ENCODE data around the gene CLEC4A.

Gene CLEC4A

DNA sequence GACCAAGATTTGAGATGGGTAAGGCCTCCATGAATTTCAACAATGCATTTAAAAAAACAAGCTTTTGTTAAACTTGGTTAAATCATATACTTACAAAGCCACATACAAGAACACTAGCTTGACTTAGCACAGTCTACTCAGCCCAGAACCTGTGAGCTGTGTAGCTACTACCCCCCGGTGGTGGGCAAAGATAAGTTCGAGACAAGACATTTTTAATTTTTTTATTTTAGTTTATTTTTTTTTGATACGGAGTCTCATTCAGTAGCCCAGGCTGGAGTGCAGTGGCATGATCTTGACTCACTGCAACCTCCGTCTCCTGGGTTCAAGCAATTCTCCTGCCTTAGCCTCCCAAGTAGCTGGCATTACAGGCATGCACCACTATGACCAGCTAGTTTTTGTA lies 45.0 kb upstream of the CLEC4A start:
- Histone ChIP-seq H3K9me3 (replicated peaks in 1 of 2; ENCODE audit: control insufficient read depth in 2 of 2, insufficient read depth in 1 of 2, low read depth in 1 of 2, low read length in 2 of 2) (no peaks in the 10 kb centered on the region), H2BK12ac (ENCODE audit: low read length) (no peak overlapping the region), H3K14ac (ENCODE audit: low read length) (no peak overlapping the region), H3K4me3 (ENCODE audit: low read length in 2 of 2) (no peak overlapping the region), H3K18ac (ENCODE audit: low read length) (no peak overlapping the region), H3K36me3 (replicated peaks in 1 of 2; ENCODE audit: control insufficient read depth in 2 of 2, insufficient read depth in 2 of 2, low read length in 2 of 2) (no peaks in the 10 kb centered on the region), H3K27me3 (ENCODE audit: control insufficient read depth in 3 of 3, insufficient read depth in 3 of 3, low read depth in 1 of 3, low read length in 3 of 3) (no peaks in the 10 kb centered on the region), H3K27ac (replicated peaks; ENCODE audit: low read length) (no peak overlapping the region), H2AK5ac (ENCODE audit: low read depth, low read length) (no peak overlapping the region), H3K23ac (ENCODE audit: low read depth, low read length, poor library complexity) (no peak overlapping the region), H3K9ac (ENCODE audit: low read depth, low read length, poor library complexity) (no peak overlapping the region), H3K4me1 (ENCODE audit: control insufficient read depth in 2 of 2, insufficient read depth in 1 of 2, low read depth in 1 of 2, low read length in 2 of 2) (peaks cover 2 to 4% of the 10 kb centered on the region in 2 donors), H3K79me1 (ENCODE audit: low read depth, low read length) (no peaks in the 10 kb centered on the region), H3K4me2 (ENCODE audit: insufficient read depth, low read length, poor library complexity, severe bottlenecking) (no peak overlapping the region), H3K4ac (ENCODE audit: low read length) (no peak overlapping the region), H4K8ac (ENCODE audit: low read depth, low read length) (no peak overlapping the region), H2BK15ac (ENCODE audit: low read length) (no peak overlapping the region), H2BK5ac (ENCODE audit: low read length) (no peak overlapping the region), H2AFZ (ENCODE audit: low read length) (peak overlapping the region; percentile 79), H2BK120ac (ENCODE audit: low read depth, low read length) (no peak overlapping the region), H4K91ac (ENCODE audit: low read depth, low read length, poor library complexity) (no peak overlapping the region)
- DNase-seq (ENCODE audit: low spot score): peak; percentile 18
- no CpG with 5 or more reads among the region's 4 CpGs for WGBS, 2 donors (ENCODE audit: extremely low coverage in 2 of 2, insufficient read length in 2 of 2, insufficient replicate concordance in 1 of 2)

DNA sequence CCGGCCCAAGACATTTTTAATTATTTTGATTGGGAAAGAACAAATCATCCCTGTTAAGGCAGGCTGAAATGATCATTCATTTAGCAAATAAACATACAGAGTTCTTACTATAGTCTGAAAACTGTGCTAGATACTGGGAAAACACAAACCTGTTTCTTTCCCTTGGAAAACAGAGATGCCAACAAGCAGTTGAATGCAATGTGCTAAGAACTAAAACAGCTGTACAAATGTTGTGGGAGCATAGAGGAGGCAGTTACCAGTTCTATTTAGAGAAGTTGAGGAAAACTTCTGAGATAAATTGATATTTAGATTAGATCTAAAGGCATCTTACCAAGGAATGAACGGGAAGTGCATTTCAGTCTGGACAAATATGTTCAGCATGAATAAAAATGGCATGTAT lies 44.5 kb upstream of the CLEC4A start:
- Histone ChIP-seq H3K27me3 (ENCODE audit: control insufficient read depth in 3 of 3, insufficient read depth in 3 of 3, low read depth in 1 of 3, low read length in 3 of 3) (no peaks in the 10 kb centered on the region), H2BK120ac (ENCODE audit: low read depth, low read length) (no peak overlapping the region), H3K9me3 (replicated peaks in 1 of 2; ENCODE audit: control insufficient read depth in 2 of 2, insufficient read depth in 1 of 2, low read depth in 1 of 2, low read length in 2 of 2) (no peaks in the 10 kb centered on the region), H3K27ac (replicated peaks; ENCODE audit: low read length) (no peak overlapping the region), H2BK5ac (ENCODE audit: low read length) (no peak overlapping the region), H3K4ac (ENCODE audit: low read length) (no peak overlapping the region), H3K9ac (ENCODE audit: low read depth, low read length, poor library complexity) (no peak overlapping the region), H3K18ac (ENCODE audit: low read length) (no peak overlapping the region), H3K79me1 (ENCODE audit: low read depth, low read length) (no peaks in the 10 kb centered on the region), H2AFZ (ENCODE audit: low read length) (no peak overlapping the region), H3K4me1 (ENCODE audit: control insufficient read depth in 2 of 2, insufficient read depth in 1 of 2, low read depth in 1 of 2, low read length in 2 of 2) (peaks cover 2 to 4% of the 10 kb centered on the region in 2 donors), H4K91ac (ENCODE audit: low read depth, low read length, poor library complexity) (no peak overlapping the region), H3K14ac (ENCODE audit: low read length) (no peak overlapping the region), H2BK15ac (ENCODE audit: low read length) (no peak overlapping the region), H3K4me2 (ENCODE audit: insufficient read depth, low read length, poor library complexity, severe bottlenecking) (no peak overlapping the region), H2BK12ac (ENCODE audit: low read length) (no peak overlapping the region), H3K4me3 (ENCODE audit: low read length in 2 of 2) (no peak overlapping the region), H3K36me3 (replicated peaks in 1 of 2; ENCODE audit: control insufficient read depth in 2 of 2, insufficient read depth in 2 of 2, low read length in 2 of 2) (no peaks in the 10 kb centered on the region), H4K8ac (ENCODE audit: low read depth, low read length) (no peak overlapping the region), H2AK5ac (ENCODE audit: low read depth, low read length) (no peak overlapping the region), H3K23ac (ENCODE audit: low read depth, low read length, poor library complexity) (no peak overlapping the region)
- DNase-seq (ENCODE audit: low spot score): no peak
- WGBS, 2 donors (ENCODE audit: extremely low coverage in 2 of 2, insufficient read length in 2 of 2, insufficient replicate concordance in 1 of 2): no CpG with 5 or more reads among the region's 2 CpGs

DNA sequence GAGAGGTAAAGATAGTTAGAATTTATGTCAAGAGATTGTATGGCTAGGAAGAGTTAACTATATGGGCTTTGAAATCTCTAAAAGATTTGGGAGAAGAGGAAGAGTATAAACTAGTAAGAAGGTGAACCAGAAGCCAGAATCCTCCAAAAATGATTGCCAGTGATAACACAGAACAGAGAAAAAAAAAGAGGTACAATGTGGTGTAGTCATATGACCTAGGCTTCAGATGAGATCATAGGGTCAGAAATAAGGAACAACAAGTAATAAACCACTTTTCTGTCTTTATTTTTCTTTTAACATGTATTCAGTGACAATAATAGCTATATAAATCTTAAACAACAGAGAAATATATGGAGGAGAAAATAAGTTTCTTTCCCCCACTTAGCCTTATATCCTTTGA lies 43.3 kb upstream of the CLEC4A start:
- H3K27me3 ChIP-seq (ENCODE audit: control insufficient read depth in 3 of 3, insufficient read depth in 3 of 3, low read depth in 1 of 3, low read length in 3 of 3): no peaks in the 10 kb centered on the region
- H3K14ac ChIP-seq (ENCODE audit: low read length): no peak overlapping the region
- H2BK120ac ChIP-seq (ENCODE audit: low read depth, low read length): no peak overlapping the region
- no peak overlapping the region for H2BK5ac ChIP-seq (ENCODE audit: low read length)
- H2BK15ac ChIP-seq (ENCODE audit: low read length): no peak overlapping the region
- H4K91ac ChIP-seq (ENCODE audit: low read depth, low read length, poor library complexity): no peak overlapping the region
- no peak overlapping the region for H3K4ac ChIP-seq (ENCODE audit: low read length)
- no peaks in the 10 kb centered on the region for H3K36me3 ChIP-seq (replicated peaks in 1 of 2; ENCODE audit: control insufficient read depth in 2 of 2, insufficient read depth in 2 of 2, low read length in 2 of 2)
- no peak overlapping the region for H3K4me3 ChIP-seq (ENCODE audit: low read length in 2 of 2)
- H3K23ac ChIP-seq (ENCODE audit: low read depth, low read length, poor library complexity): no peak overlapping the region
- H3K4me2 ChIP-seq (ENCODE audit: insufficient read depth, low read length, poor library complexity, severe bottlenecking): no peak overlapping the region
- H3K27ac ChIP-seq (replicated peaks; ENCODE audit: low read length): no peak overlapping the region
- H4K8ac ChIP-seq (ENCODE audit: low read depth, low read length): no peak overlapping the region
- no peak overlapping the region for H3K9ac ChIP-seq (ENCODE audit: low read depth, low read length, poor library complexity)
- H2BK12ac ChIP-seq (ENCODE audit: low read length): no peak overlapping the region
- H2AK5ac ChIP-seq (ENCODE audit: low read depth, low read length): no peak overlapping the region
- no peaks in the 10 kb centered on the region for H3K9me3 ChIP-seq (replicated peaks in 1 of 2; ENCODE audit: control insufficient read depth in 2 of 2, insufficient read depth in 1 of 2, low read depth in 1 of 2, low read length in 2 of 2)
- H3K79me1 ChIP-seq (ENCODE audit: low read depth, low read length): no peaks in the 10 kb centered on the region
- no peak for DNase-seq (ENCODE audit: low spot score)
- no peak overlapping the region for H2AFZ ChIP-seq (ENCODE audit: low read length)
- H3K4me1 ChIP-seq (ENCODE audit: control insufficient read depth in 2 of 2, insufficient read depth in 1 of 2, low read depth in 1 of 2, low read length in 2 of 2): peaks cover 2 to 4% of the 10 kb centered on the region in 2 donors
- H3K18ac ChIP-seq (ENCODE audit: low read length): no peak overlapping the region

DNA sequence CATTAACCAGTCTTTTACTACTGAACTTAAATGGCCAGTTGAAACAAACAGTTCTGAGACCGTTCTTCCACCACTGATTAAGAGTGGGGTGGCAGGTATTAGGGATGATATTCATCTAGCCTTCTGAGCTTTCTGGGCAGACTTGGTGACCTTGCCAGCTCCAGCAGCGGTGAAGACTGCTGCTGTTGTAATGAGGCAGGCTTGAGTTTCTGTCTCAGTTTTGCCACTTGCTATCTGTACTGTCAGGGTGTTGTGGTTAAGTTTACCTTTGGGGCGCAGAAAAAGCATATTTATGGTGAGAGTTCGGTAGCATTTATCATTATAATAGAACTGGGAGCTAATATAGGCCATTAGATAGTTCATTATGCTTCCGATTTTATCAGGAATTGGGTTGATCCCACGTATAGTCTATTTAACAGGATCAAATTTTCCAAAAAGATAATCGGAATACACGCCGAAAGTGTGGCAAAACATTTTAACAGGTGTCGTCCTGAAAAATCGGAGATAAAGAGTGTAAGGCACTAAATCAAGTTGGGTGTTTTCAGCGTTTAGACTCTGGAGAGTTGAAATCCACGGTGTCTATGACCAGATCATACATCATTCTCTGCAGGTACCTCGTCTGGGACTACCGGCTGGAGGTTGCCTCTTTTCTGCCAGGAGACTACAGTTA lies 42.0 kb upstream of the CLEC4A start:
- no peak for DNase-seq (ENCODE audit: low spot score)
- Histone ChIP-seq H3K18ac (ENCODE audit: low read length) (no peak overlapping the region), H3K79me1 (ENCODE audit: low read depth, low read length) (no peaks in the 10 kb centered on the region)

More for the DNA sequence above, 42.0 kb upstream of the CLEC4A start:
- Histone ChIP-seq H4K8ac (ENCODE audit: low read depth, low read length) (no peak overlapping the region), H3K14ac (ENCODE audit: low read length) (no peak overlapping the region), H3K9me3 (replicated peaks in 1 of 2; ENCODE audit: control insufficient read depth in 2 of 2, insufficient read depth in 1 of 2, low read depth in 1 of 2, low read length in 2 of 2) (no peaks in the 10 kb centered on the region), H3K4me1 (ENCODE audit: control insufficient read depth in 2 of 2, insufficient read depth in 1 of 2, low read depth in 1 of 2, low read length in 2 of 2) (peaks cover 2 to 4% of the 10 kb centered on the region in 2 donors), H3K9ac (ENCODE audit: low read depth, low read length, poor library complexity) (no peak overlapping the region), H3K27ac (replicated peaks; ENCODE audit: low read length) (peak overlapping the region; percentile 78), H2AK5ac (ENCODE audit: low read depth, low read length) (no peak overlapping the region), H3K4me2 (ENCODE audit: insufficient read depth, low read length, poor library complexity, severe bottlenecking) (peak overlapping the region; percentile 54), H4K91ac (ENCODE audit: low read depth, low read length, poor library complexity) (no peak overlapping the region), H2BK15ac (ENCODE audit: low read length) (no peak overlapping the region), H3K36me3 (replicated peaks in 1 of 2; ENCODE audit: control insufficient read depth in 2 of 2, insufficient read depth in 2 of 2, low read length in 2 of 2) (no peaks in the 10 kb centered on the region), H3K4me3 (ENCODE audit: low read length in 2 of 2) (peak overlapping the region; percentile 82 to 91), H3K23ac (ENCODE audit: low read depth, low read length, poor library complexity) (no peak overlapping the region), H3K27me3 (ENCODE audit: control insufficient read depth in 3 of 3, insufficient read depth in 3 of 3, low read depth in 1 of 3, low read length in 3 of 3) (no peaks in the 10 kb centered on the region), H2AFZ (ENCODE audit: low read length) (peak overlapping the region; percentile 90), H3K4ac (ENCODE audit: low read length) (no peak overlapping the region), H2BK12ac (ENCODE audit: low read length) (no peak overlapping the region), H2BK120ac (ENCODE audit: low read depth, low read length) (no peak overlapping the region), H2BK5ac (ENCODE audit: low read length) (no peak overlapping the region)
- WGBS, 2 donors (ENCODE audit: extremely low coverage in 2 of 2, insufficient read length in 2 of 2, insufficient replicate concordance in 1 of 2): no CpG with 5 or more reads among the region's 15 CpGs
